Nucleus accumbens (tissue), 56 donors: ENCODE data around the gene MBNL3.

Experiments used
- DNase-seq, 56 donors: peaks; one replicate each; lab custom pipeline; 2025; lab: John Stamatoyannopoulos, UW

MBNL3 gene

GRCh38 chrX:132488819-132489577 is at the start of gene MBNL3:
MBNL3 (minus strand) TSS chrX:132489038; CDS start chrX:132439611, 49,427 bp downstream.
- DNase-seq = peak in 44 of 56 donors; percentile 0 to 54 (median 18)

GRCh38 chrX:132533409-132533808 is 44.6 kb upstream of the MBNL3 start:
- DNase-seq = no peak

- no peak for DNase-seq
These were observed 44.1 kb upstream of the MBNL3 start for GRCh38 chrX:132532913-132533312.

GRCh38 chrX:132532097-132532496 is 43.3 kb upstream of the MBNL3 start:
- no peak for DNase-seq

GRCh38 chrX:132520792-132521191 is 32.0 kb upstream of the MBNL3 start:
- no peak for DNase-seq

GRCh38 chrX:132520213-132520612 is 31.4 kb upstream of the MBNL3 start:
- DNase-seq = no peak

- no peak for DNase-seq
These were observed 29.6 kb upstream of the MBNL3 start for GRCh38 chrX:132518401-132518800.

GRCh38 chrX:132508834-132509233 is 20.0 kb upstream of the MBNL3 start:
- no peak for DNase-seq

DNA sequence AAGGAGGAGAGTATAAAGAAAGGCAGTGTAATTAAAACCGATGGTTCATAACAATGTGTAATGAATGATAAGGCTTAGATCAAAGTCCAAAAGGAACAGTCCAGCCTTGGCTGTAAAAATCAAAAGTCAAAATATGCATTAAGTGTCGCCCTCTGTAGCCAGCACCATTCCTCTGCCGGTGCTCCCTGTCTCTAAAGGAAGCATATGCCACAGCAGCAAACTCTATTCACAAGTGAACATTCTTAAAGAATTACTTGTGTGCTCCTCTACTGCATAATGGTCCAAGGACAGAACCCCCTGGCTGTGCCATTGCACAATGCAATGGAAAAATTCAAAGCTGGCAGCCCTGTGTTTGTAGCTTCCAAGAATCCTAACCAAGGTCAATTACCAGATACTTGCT is 16.3 kb upstream of the MBNL3 start:
- no peak for DNase-seq

- no peak for DNase-seq
These were observed 15.6 kb upstream of the MBNL3 start for GRCh38 chrX:132504417-132504816.

DNA sequence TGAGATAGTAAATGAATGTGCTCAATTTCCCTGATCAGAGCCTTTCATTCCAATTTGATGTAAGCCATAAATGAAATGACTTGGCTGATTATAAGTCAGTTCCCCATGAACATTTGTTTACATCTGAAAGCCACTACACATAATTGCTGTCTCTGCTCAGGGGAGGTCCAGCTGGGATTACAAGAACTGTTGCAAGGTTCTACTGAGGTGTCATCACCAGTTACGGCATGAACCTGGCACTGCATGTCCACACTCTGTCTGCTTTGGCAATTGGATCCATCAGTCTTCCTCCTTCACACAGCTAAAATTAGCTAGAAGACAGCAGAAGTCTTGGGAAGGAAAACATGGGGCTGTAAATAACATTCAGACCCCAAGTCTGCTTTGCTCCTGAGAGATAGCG is 12.8 kb upstream of the MBNL3 start:
- DNase-seq = no peak

GRCh38 chrX:132497432-132497831 is 8.6 kb upstream of the MBNL3 start:
- DNase-seq = no peak

GRCh38 chrX:132493095-132493494 is 4.3 kb upstream of the MBNL3 start:
- no peak for DNase-seq

DNA sequence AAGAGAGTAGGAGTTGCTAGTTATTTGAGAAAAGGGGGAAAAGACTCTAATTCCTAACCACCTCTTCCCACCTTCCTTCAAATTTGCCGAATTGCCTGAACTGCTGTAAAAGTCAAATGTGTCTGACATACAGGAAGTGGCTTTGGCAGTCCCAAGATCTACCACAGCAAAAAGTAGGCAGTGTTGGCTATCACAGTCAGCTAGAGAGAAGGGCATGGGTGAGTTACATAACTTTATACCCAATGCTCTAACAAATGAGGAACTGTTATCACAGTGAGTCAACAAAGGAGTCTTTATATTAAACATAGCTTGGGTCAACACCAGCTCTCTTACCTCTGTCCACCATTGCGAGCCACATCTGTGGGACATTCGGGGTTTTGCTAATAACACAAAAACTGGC is 2.4 kb upstream of the MBNL3 start:
- DNase-seq = peak in 4 of 56 donors; percentile 0 to 9 (median 0)

GRCh38 chrX:132489578-132490419 is 961 bp upstream of the MBNL3 start:
- DNase-seq = peak in 14 of 56 donors; percentile 0 to 29 (median 4)

GRCh38 chrX:132488180-132488705 is 595 bp downstream of the MBNL3 start:
- no peak for DNase-seq

GRCh38 chrX:132486599-132487178 is 2.1 kb downstream of the MBNL3 start:
- DNase-seq = no peak

- DNase-seq = no peak
These were observed 4.9 kb downstream of the MBNL3 start for GRCh38 chrX:132483951-132484350.

DNA sequence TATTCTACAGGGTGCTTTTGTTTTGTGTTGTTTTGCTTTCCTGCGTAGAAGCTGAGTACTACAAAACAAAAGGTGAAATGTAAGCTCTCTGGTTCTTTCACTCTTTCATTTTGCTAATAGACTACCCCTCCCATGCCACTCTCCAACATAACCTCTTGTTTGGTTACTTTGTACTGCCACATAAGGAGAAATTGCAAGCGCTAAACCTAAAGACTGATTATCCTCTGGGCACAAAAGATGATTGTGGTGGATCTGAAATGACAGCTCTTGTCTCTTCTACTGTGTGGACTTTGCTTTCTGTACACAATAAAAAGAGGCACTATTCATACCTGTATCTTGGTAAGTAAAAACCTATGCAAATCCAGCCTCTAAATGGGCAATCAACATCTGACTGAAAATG is 5.3 kb downstream of the MBNL3 start:
- DNase-seq = no peak

- DNase-seq = no peak
These were observed 6.2 kb downstream of the MBNL3 start for GRCh38 chrX:132482632-132483031.

DNA sequence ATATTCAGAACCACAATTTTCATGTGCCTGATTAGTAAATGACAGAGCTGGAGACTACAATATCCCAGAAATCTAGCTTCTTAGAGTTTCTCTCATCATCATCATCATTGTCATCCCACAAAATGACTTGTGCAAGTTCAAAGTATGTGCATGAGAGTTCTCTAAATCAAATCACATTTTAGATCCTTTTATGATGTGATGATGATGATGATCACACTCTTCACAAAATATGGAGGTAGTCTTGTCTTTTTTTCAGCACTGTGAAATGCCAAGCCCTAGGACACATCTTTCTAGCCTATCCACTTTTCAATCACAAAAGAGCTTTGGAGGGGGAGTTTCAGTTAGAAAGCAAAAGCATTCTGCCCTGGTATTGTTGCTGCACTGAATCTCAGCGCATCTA is 7.4 kb downstream of the MBNL3 start:
- no peak for DNase-seq
